IMR-90 (cell line): Measurements from ENCODE around the gene SERPINA1.

ENCODE experiments used
- SMC3 ChIP-seq: fragments of 150-350 bp; IDR thresholded peaks from 2 replicates; pipeline ENCODE4 v1.6.1; 2016; ENCODE audit warnings: low read depth, mild to moderate bottlenecking, antibody characterized with exemption, low read length, moderate library complexity
- TF ChIP-seq, protein P1 (sequence below): conservative IDR thresholded peaks from 2 replicates; pipeline ENCODE4 v1.5.1; 2012; ENCODE audit warnings: mild to moderate bottlenecking, low read depth, low read length, improper control_type of control experiment

DNA sequence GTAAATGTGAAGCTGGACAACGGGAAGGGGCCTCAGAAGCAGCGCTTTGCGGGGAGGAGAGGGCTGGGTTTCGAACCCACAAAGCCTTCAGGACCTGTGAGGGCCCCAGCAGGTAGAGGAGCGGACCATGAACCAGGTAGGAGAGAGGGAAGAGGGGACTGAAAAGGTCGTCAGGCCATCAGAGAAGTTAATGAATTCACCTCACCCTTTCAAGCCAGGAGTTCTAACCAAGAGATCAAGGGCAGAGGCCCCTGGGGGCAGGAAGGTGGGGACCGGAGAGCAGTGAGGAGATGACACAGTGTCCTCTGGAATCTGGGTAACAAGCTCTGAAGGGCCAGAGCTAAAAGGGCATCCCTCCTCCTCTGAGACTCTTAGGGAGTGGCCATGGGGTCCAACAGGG lies 19.4 kb downstream of the SERPINA1 start:
- TF ChIP-seq, protein P1, sequence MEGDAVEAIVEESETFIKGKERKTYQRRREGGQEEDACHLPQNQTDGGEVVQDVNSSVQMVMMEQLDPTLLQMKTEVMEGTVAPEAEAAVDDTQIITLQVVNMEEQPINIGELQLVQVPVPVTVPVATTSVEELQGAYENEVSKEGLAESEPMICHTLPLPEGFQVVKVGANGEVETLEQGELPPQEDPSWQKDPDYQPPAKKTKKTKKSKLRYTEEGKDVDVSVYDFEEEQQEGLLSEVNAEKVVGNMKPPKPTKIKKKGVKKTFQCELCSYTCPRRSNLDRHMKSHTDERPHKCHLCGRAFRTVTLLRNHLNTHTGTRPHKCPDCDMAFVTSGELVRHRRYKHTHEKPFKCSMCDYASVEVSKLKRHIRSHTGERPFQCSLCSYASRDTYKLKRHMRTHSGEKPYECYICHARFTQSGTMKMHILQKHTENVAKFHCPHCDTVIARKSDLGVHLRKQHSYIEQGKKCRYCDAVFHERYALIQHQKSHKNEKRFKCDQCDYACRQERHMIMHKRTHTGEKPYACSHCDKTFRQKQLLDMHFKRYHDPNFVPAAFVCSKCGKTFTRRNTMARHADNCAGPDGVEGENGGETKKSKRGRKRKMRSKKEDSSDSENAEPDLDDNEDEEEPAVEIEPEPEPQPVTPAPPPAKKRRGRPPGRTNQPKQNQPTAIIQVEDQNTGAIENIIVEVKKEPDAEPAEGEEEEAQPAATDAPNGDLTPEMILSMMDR: no peak
- TF ChIP-seq SMC3: no peak
